Measurements from ENCODE around the gene TCEA3.

The TCEA3 gene

DNA sequence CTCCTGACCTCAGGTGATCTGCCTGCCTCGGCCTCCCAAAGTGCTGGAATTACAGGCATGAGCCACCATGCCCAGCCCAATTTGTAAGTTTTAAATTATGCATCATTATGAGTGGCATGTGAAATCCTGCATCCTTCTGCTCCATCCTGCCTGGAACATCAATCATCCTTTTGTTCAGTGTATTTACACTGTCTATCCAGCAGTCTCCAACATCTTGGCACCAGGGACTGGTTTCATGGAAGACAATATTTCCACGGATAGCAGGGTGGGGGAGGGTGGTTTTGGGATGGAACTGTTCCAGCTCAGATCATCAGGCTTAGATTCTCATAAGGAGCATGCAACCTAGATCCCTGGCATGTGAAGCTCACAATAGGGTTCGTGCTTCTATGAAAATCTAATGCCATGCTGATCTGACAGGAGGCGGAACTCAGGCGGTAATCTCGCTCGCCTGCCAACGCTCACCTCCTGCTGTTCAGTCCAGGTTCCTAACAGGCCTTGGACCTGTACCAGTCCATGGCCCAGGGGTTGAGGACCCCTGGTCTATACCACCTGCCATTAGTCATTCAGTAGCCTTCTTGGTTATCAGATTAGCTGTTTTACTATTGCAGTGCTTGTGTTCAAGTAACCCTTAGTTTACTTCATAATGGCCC, 22.2 kb upstream of the TCEA3 start:
- Histone ChIP-seq H3K9me3 (ENCODE audit: insufficient read depth, low read length) (no peaks in the 10 kb centered on the region), H3K4me2 (ENCODE audit: low read length) (no peak overlapping the region), H2AFZ (ENCODE audit: low read depth, low read length) (no peak overlapping the region), H3K4me1 (ENCODE audit: low read length) (no peaks in the 10 kb centered on the region), H3K79me2 (ENCODE audit: low read length) (no peaks in the 10 kb centered on the region), H3K9ac (ENCODE audit: low read length) (no peak overlapping the region), H3K27me3 (ENCODE audit: low read depth, low read length) (no peaks in the 10 kb centered on the region), H3K36me3 (replicated peaks; ENCODE audit: low read depth, low read length) (no peaks in the 10 kb centered on the region), H4K20me1 (ENCODE audit: insufficient read depth, low read length) (no peaks in the 10 kb centered on the region), H3K27ac (ENCODE audit: low read length) (no peak overlapping the region), H3K4me3 (ENCODE audit: low read length) (no peak overlapping the region)
- TF ChIP-seq EZH2phosphoT487 (IDR thresholded peaks at IDR 0.05; ENCODE audit: low read depth) (no peak), CTCF (IDR thresholded peaks at IDR 0.05; ENCODE audit: low read depth, low read length) (no peak)

DNA sequence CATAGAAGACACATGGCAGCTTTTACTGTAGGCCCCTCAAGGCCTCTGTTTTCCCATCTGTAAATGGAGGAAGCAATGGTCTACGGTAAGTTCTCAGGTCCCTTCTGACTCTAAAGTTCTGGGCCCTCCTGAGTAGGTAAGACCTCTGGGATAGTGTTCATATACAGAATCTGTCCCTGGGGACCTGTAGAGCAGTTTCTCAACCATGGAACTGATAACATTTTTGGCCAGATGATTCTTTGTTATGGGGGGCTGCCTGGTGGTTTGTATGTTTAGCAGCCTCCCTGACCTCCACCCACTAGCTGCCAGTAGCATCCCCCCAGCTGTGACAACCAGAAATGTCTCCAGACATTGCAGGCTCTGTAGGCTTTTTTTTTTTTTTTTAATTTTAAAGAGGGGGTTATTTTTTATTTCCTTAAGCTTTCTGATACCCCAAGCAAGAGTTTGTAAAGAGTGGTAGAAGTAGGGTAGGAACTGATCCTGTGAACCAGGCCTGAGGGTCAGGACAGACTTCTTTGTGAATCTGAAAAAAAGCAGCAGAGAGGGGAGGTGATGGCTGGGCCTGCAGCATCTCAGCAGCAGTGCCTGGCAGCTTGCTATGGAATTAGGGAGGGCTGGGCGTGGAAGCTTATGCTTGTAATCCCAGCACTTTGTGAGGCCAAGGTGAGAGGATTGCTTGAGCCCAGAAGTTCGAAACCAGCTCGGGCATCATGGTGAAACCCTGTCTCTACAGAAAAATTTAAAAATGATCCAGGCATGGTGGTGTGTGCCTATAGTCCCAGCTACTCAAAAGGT, 20.2 kb upstream of the TCEA3 start:
- Histone ChIP-seq H3K4me3 (ENCODE audit: low read length) (no peak overlapping the region), H3K9me3 (ENCODE audit: insufficient read depth, low read length) (no peaks in the 10 kb centered on the region), H3K9ac (ENCODE audit: low read length) (no peak overlapping the region), H3K4me2 (ENCODE audit: low read length) (no peak overlapping the region), H3K36me3 (replicated peaks; ENCODE audit: low read depth, low read length) (no peaks in the 10 kb centered on the region), H4K20me1 (ENCODE audit: insufficient read depth, low read length) (no peaks in the 10 kb centered on the region), H3K79me2 (ENCODE audit: low read length) (no peaks in the 10 kb centered on the region), H3K27me3 (ENCODE audit: low read depth, low read length) (no peaks in the 10 kb centered on the region), H2AFZ (ENCODE audit: low read depth, low read length) (no peak overlapping the region), H3K27ac (ENCODE audit: low read length) (no peak overlapping the region), H3K4me1 (ENCODE audit: low read length) (no peaks in the 10 kb centered on the region)
- no peak for TF ChIP-seq EZH2phosphoT487 (IDR thresholded peaks at IDR 0.05; ENCODE audit: low read depth)
- TF ChIP-seq CTCF (IDR thresholded peaks at IDR 0.05; ENCODE audit: low read depth, low read length): no peak

GRCh38 chr1:23444104-23444533, 19.6 kb upstream of the TCEA3 start:
- no peak for TF ChIP-seq CTCF (IDR thresholded peaks at IDR 0.05; ENCODE audit: low read depth, low read length)
- TF ChIP-seq EZH2phosphoT487 (IDR thresholded peaks at IDR 0.05; ENCODE audit: low read depth): no peak
- H4K20me1 ChIP-seq (ENCODE audit: insufficient read depth, low read length): no peaks in the 10 kb centered on the region
- no peaks in the 10 kb centered on the region for H3K4me1 ChIP-seq (ENCODE audit: low read length)
- H2AFZ ChIP-seq (ENCODE audit: low read depth, low read length): no peak overlapping the region
- H3K9ac ChIP-seq (ENCODE audit: low read length): no peak overlapping the region
- H3K27me3 ChIP-seq (ENCODE audit: low read depth, low read length): no peaks in the 10 kb centered on the region
- H3K27ac ChIP-seq (ENCODE audit: low read length): no peak overlapping the region
- H3K4me2 ChIP-seq (ENCODE audit: low read length): no peak overlapping the region
- H3K9me3 ChIP-seq (ENCODE audit: insufficient read depth, low read length): no peaks in the 10 kb centered on the region
- H3K36me3 ChIP-seq (replicated peaks; ENCODE audit: low read depth, low read length): no peaks in the 10 kb centered on the region
- H3K79me2 ChIP-seq (ENCODE audit: low read length): no peaks in the 10 kb centered on the region
- no peak overlapping the region for H3K4me3 ChIP-seq (ENCODE audit: low read length)

GRCh38 chr1:23442751-23443150, 18.2 kb upstream of the TCEA3 start:
- Histone ChIP-seq H2AFZ (ENCODE audit: low read depth, low read length) (no peak overlapping the region), H3K4me1 (ENCODE audit: low read length) (no peaks in the 10 kb centered on the region), H3K27ac (ENCODE audit: low read length) (no peak overlapping the region), H3K4me2 (ENCODE audit: low read length) (no peak overlapping the region), H3K4me3 (ENCODE audit: low read length) (no peak overlapping the region), H4K20me1 (ENCODE audit: insufficient read depth, low read length) (no peaks in the 10 kb centered on the region), H3K36me3 (replicated peaks; ENCODE audit: low read depth, low read length) (no peaks in the 10 kb centered on the region), H3K27me3 (ENCODE audit: low read depth, low read length) (no peaks in the 10 kb centered on the region), H3K79me2 (ENCODE audit: low read length) (no peaks in the 10 kb centered on the region), H3K9ac (ENCODE audit: low read length) (no peak overlapping the region), H3K9me3 (ENCODE audit: insufficient read depth, low read length) (no peaks in the 10 kb centered on the region)
- TF ChIP-seq EZH2phosphoT487 (IDR thresholded peaks at IDR 0.05; ENCODE audit: low read depth): no peak
- TF ChIP-seq CTCF (IDR thresholded peaks at IDR 0.05; ENCODE audit: low read depth, low read length): no peak
